Sigmoid colon (tissue), 4 donors: ENCODE measurements around the gene REPS2.

Source experiments
- CTCF ChIP-seq, 4 experiments: fragments of 450-650 bp in 3 of 4; fragments of 200-600 bp in 1 of 4; IDR thresholded peaks; one replicate each; pipeline ENCODE4 v1.5.1; 2016 to 2019; ENCODE audit warnings: antibody characterized with exemption in 4 of 4, mild to moderate bottlenecking in 3 of 4, moderate library complexity in 2 of 4
- POLR2A ChIP-seq, 2 donors: fragments of 450-650 bp; IDR thresholded peaks; one replicate each; pipeline ENCODE4 v1.6.1; 2016; ENCODE audit warnings: antibody characterized with exemption in 2 of 2, mild to moderate bottlenecking in 2 of 2, moderate library complexity in 2 of 2
- POLR2AphosphoS5 ChIP-seq, 4 donors: sonication (generic); formaldehyde crosslinking; IDR thresholded peaks; one replicate each; pipeline ENCODE4 v1.6.1; 2017; ENCODE audit warnings: antibody characterized with exemption in 4 of 4

DNA sequence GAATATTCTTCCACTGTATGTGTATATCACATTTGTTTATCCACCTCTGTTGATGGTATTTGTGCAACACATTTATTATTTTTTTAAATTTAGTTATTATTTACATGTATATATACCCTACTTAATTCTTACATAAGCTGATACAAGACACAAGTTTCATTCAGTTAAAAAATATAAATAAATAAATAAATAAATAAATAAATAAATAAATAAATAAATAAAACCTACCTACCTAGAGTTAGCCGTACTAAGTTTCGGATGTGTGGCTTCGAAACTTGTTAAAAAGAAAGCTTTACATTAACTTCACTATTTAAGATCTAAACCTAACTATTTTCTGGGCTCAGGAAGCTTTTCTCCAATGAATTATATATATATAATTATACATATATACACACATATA lies 23.3 kb upstream of the REPS2 start:
- TF ChIP-seq POLR2AphosphoS5 (IDR thresholded peaks at IDR 0.05) (no peak), CTCF (IDR thresholded peaks at IDR 0.05) (no peak), POLR2A (IDR thresholded peaks at IDR 0.05) (no peak)
